HL-60 (cell line): ENCODE results near the gene OTOF.

Experiments
- CTCF ChIP-seq: IDR thresholded peaks from one replicate; pipeline ENCODE4 v1.5.1; 2011; ENCODE audit warnings: low read length, control low read depth, inconsistent platforms; ENCODE audit not compliant: insufficient read depth
- POLR2AphosphoS5 ChIP-seq: IDR thresholded peaks from 2 replicates; pipeline ENCODE4 v1.6.1; 2012; ENCODE audit warnings: low read depth

- TF ChIP-seq POLR2AphosphoS5: no peak
- no peak for TF ChIP-seq CTCF
These were observed 29.2 kb upstream of the OTOF start for GRCh38 chr2:26507088-26507487.
